Measurements from ENCODE around the gene PREPL. TPM values are rescaled to one million over a fixed set of nuclear protein-coding genes. Genes with fewer than 3 reads are reported as not detected.

Gene PREPL
- total RNA-seq, 1 donor from 2014 or later: 38.4 TPM

- H3K36me3 Mint-ChIP-seq (ENCODE audit: unreplicated experiment): no peaks in the 10 kb centered on the region
- no peak overlapping the region for H3K27ac Mint-ChIP-seq (ENCODE audit: unreplicated experiment)
- H3K4me3 Mint-ChIP-seq (ENCODE audit: unreplicated experiment): no peak overlapping the region
- DNase-seq: no peak
- TF ChIP-seq CTCF (IDR thresholded peaks at IDR 0.05; ENCODE audit: partially characterized antibody, unreplicated experiment): no peak
- H3K27me3 Mint-ChIP-seq (ENCODE audit: unreplicated experiment): no peaks in the 10 kb centered on the region
- H3K4me1 Mint-ChIP-seq (ENCODE audit: low read depth, unreplicated experiment): no peaks in the 10 kb centered on the region
- no peaks in the 10 kb centered on the region for H3K9me3 Mint-ChIP-seq (ENCODE audit: unreplicated experiment)
Measured at GRCh38 chr2:44349506-44349905, 11.8 kb downstream of the PREPL start.

GRCh38 chr2:44348400-44348799, 12.9 kb downstream of the PREPL start:
- no peak for TF ChIP-seq CTCF (IDR thresholded peaks at IDR 0.05; ENCODE audit: partially characterized antibody, unreplicated experiment)
- Mint-ChIP-seq H3K36me3 (ENCODE audit: unreplicated experiment) (no peaks in the 10 kb centered on the region), H3K27ac (ENCODE audit: unreplicated experiment) (no peak overlapping the region), H3K4me1 (ENCODE audit: low read depth, unreplicated experiment) (no peaks in the 10 kb centered on the region), H3K27me3 (ENCODE audit: unreplicated experiment) (no peaks in the 10 kb centered on the region), H3K4me3 (ENCODE audit: unreplicated experiment) (no peak overlapping the region), H3K9me3 (ENCODE audit: unreplicated experiment) (no peaks in the 10 kb centered on the region)
- DNase-seq: no peak

GRCh38 chr2:44347526-44347925, 13.8 kb downstream of the PREPL start:
- H3K36me3 Mint-ChIP-seq (ENCODE audit: unreplicated experiment): no peaks in the 10 kb centered on the region
- no peaks in the 10 kb centered on the region for H3K27me3 Mint-ChIP-seq (ENCODE audit: unreplicated experiment)
- H3K9me3 Mint-ChIP-seq (ENCODE audit: unreplicated experiment): no peaks in the 10 kb centered on the region
- no peaks in the 10 kb centered on the region for H3K4me1 Mint-ChIP-seq (ENCODE audit: low read depth, unreplicated experiment)
- TF ChIP-seq CTCF (IDR thresholded peaks at IDR 0.05; ENCODE audit: partially characterized antibody, unreplicated experiment): no peak
- no peak overlapping the region for H3K4me3 Mint-ChIP-seq (ENCODE audit: unreplicated experiment)
- no peak overlapping the region for H3K27ac Mint-ChIP-seq (ENCODE audit: unreplicated experiment)
- no peak for DNase-seq

- Mint-ChIP-seq H3K4me3 (ENCODE audit: unreplicated experiment) (no peak overlapping the region), H3K4me1 (ENCODE audit: low read depth, unreplicated experiment) (no peaks in the 10 kb centered on the region), H3K27me3 (ENCODE audit: unreplicated experiment) (no peaks in the 10 kb centered on the region), H3K36me3 (ENCODE audit: unreplicated experiment) (no peaks in the 10 kb centered on the region), H3K9me3 (ENCODE audit: unreplicated experiment) (no peaks in the 10 kb centered on the region), H3K27ac (ENCODE audit: unreplicated experiment) (no peak overlapping the region)
- TF ChIP-seq CTCF (IDR thresholded peaks at IDR 0.05; ENCODE audit: partially characterized antibody, unreplicated experiment): peak; percentile 8
- no peak for DNase-seq
Measured at GRCh38 chr2:44342854-44343253, 18.4 kb downstream of the PREPL start.

GRCh38 chr2:44335806-44336538, 25.3 kb downstream of the PREPL start:
- peaks cover 4% of the 10 kb centered on the region for H3K36me3 Mint-ChIP-seq (ENCODE audit: unreplicated experiment)
- no peak for TF ChIP-seq CTCF (IDR thresholded peaks at IDR 0.05; ENCODE audit: partially characterized antibody, unreplicated experiment)
- no peak for DNase-seq
- no peaks in the 10 kb centered on the region for H3K9me3 Mint-ChIP-seq (ENCODE audit: unreplicated experiment)
- H3K4me1 Mint-ChIP-seq (ENCODE audit: low read depth, unreplicated experiment): no peaks in the 10 kb centered on the region
- H3K27ac Mint-ChIP-seq (ENCODE audit: unreplicated experiment): no peak overlapping the region
- H3K27me3 Mint-ChIP-seq (ENCODE audit: unreplicated experiment): no peaks in the 10 kb centered on the region
- H3K4me3 Mint-ChIP-seq (ENCODE audit: unreplicated experiment): no peak overlapping the region
